Endothelial cell of umbilical vein (primary cell): ENCODE measurements around the gene PDE7B. TPM values are rescaled to one million over a fixed set of nuclear protein-coding genes. Genes with fewer than 3 reads are reported as not detected.

Experiments
- BruUV-seq: library from RNA; stranded (reverse); fragments of 400-500 nt; replicated peaks from 2 replicates; lab custom pipeline; 2021; lab: Mats Ljungman, UMichigan
- CTCF ChIA-PET: fragments of 300-600, 350-600 bp; sonication (Branson Sonifier 250); formaldehyde crosslinking; loops from one replicate; lab custom pipeline; 2021; ENCODE audit warnings: antibody characterized with exemption, inconsistent platforms; lab: Charles Lee
- POLR2A ChIA-PET: fragments of 300-600, 350-600 bp; sonication (Branson Sonifier 250); formaldehyde crosslinking; loops from one replicate; lab custom pipeline; 2021; ENCODE audit warnings: antibody characterized with exemption, inconsistent platforms; lab: Charles Lee
- DNase-seq: peaks from one replicate; pipeline ENCODE4 v3.0.0-alpha.2; 2011; ENCODE audit warnings: low read depth, low spot score
- FAIRE-seq: peaks from 2 replicates; lab custom pipeline; 2011; peaks lifted over from hg19 to GRCh38; lab: Jason Lieb, UNC
- H2AFZ ChIP-seq: 2 replicates; pipeline ENCODE4 v1.6.0; 2012; ENCODE audit warnings: low read depth, low read length, control low read depth, inconsistent platforms
- H3K27ac ChIP-seq: 2 replicates; pipeline ENCODE4 v1.5.1; 2011; ENCODE audit warnings: low read depth, mild to moderate bottlenecking, control low read depth, low read length, moderate library complexity; ENCODE audit not compliant: insufficient read depth
- H3K27me3 ChIP-seq, 2 experiments: 2 replicates each; pipeline versions ENCODE4 v1.6.0 to v1.6.1; 2011; ENCODE audit warnings: low read length in 2 of 2, mixed read lengths in 1 of 2; ENCODE audit not compliant: control insufficient read depth in 2 of 2, insufficient read depth in 2 of 2
- H3K36me3 ChIP-seq, 2 experiments: 2 replicates in 1 of 2; 3 replicates in 1 of 2; pipeline ENCODE4 v1.5.1; 2011; ENCODE audit warnings: low read length in 2 of 2, mild to moderate bottlenecking in 1 of 2, moderate library complexity in 1 of 2; ENCODE audit not compliant: control insufficient read depth in 2 of 2, insufficient read depth in 2 of 2; ENCODE audit errors: extremely low read depth in 1 of 2
- H3K4me1 ChIP-seq: 3 replicates; pipeline ENCODE4 v1.5.1; 2011; ENCODE audit warnings: mild to moderate bottlenecking, low read length; ENCODE audit not compliant: control insufficient read depth, insufficient read depth; ENCODE audit errors: extremely low read depth
- H3K4me2 ChIP-seq: 2 replicates; pipeline ENCODE4 v1.6.1; 2011; ENCODE audit warnings: low read length, control low read depth, mixed read lengths; ENCODE audit not compliant: insufficient read depth
- H3K4me3 ChIP-seq, 3 experiments: fragments of 200-600 bp in 1 of 3; sonication (generic), shearing (Covaris generic) in 1 of 3; replicated peaks in 1 of 3; 2 replicates each; pipeline ENCODE4 v1.5.1; 2011 to 2016; ENCODE audit warnings: control low read depth in 3 of 3, low read length in 3 of 3, mild to moderate bottlenecking in 2 of 3, inconsistent platforms in 1 of 3, low read depth in 1 of 3, moderate library complexity in 1 of 3; ENCODE audit not compliant: insufficient read depth in 1 of 3
- H3K79me2 ChIP-seq: 2 replicates; pipeline ENCODE4 v1.6.0; 2012; ENCODE audit warnings: low read length, inconsistent platforms; ENCODE audit not compliant: control insufficient read depth, insufficient read depth
- H3K9ac ChIP-seq: replicated peaks from 2 replicates; pipeline ENCODE3; 2011; ENCODE audit warnings: low read length, control low read depth; ENCODE audit not compliant: insufficient read depth; ENCODE audit errors: extremely low read depth
- H3K9me1 ChIP-seq: replicated peaks from 3 replicates; pipeline ENCODE4 v1.6.0; 2011; ENCODE audit warnings: mild to moderate bottlenecking, low read length; ENCODE audit not compliant: control insufficient read depth, insufficient read depth; ENCODE audit errors: extremely low read depth
- H3K9me3 ChIP-seq: replicated peaks from 2 replicates; pipeline ENCODE4 v1.5.1; 2012; ENCODE audit warnings: low read length, inconsistent platforms; ENCODE audit not compliant: control insufficient read depth, insufficient read depth
- H4K20me1 ChIP-seq: replicated peaks from 2 replicates; pipeline ENCODE3; 2011; ENCODE audit warnings: mild to moderate bottlenecking, low read length; ENCODE audit not compliant: control insufficient read depth, insufficient read depth; ENCODE audit errors: extremely low read depth
- CTCF ChIP-seq, 2 donors: IDR thresholded peaks; 1 replicate in 1 of 2; 2 replicates in 1 of 2; pipeline ENCODE4 v1.5.1; 2011; ENCODE audit warnings: low read length in 2 of 2, mild to moderate bottlenecking in 2 of 2, moderate library complexity in 2 of 2, control low read depth in 1 of 2, inconsistent platforms in 1 of 2, low read depth in 1 of 2; ENCODE audit not compliant: insufficient read depth in 1 of 2; ENCODE audit errors: extremely low read depth in 1 of 2
- EZH2 ChIP-seq: IDR thresholded peaks from 2 replicates; pipeline ENCODE4 v1.6.1; 2012; ENCODE audit warnings: borderline replicate concordance, low read depth, mild to moderate bottlenecking, moderate library complexity, low read length, inconsistent platforms; ENCODE audit not compliant: severe bottlenecking
- FOS ChIP-seq: IDR thresholded peaks from 2 replicates; pipeline ENCODE4 v1.6.1; 2011; ENCODE audit warnings: mild to moderate bottlenecking, low read length, moderate library complexity, borderline replicate concordance; ENCODE audit not compliant: insufficient read depth
- GATA2 ChIP-seq: IDR thresholded peaks from 2 replicates; pipeline ENCODE4 v1.7.0; 2011; ENCODE audit warnings: low read depth, mild to moderate bottlenecking, moderate library complexity, mixed read lengths, low read length; ENCODE audit not compliant: insufficient read length, insufficient read depth
- JUN ChIP-seq: IDR thresholded peaks from 2 replicates; pipeline ENCODE4 v1.6.1; 2011; ENCODE audit warnings: borderline replicate concordance, low read depth; ENCODE audit not compliant: insufficient read length, insufficient read depth
- MYC ChIP-seq: IDR thresholded peaks from one replicate; pipeline ENCODE4 v1.6.1; 2011; ENCODE audit warnings: mild to moderate bottlenecking, low read depth, low read length
- POLR2A ChIP-seq: IDR thresholded peaks from 2 replicates; pipeline ENCODE4 v1.6.1; 2012; ENCODE audit warnings: low read depth, mild to moderate bottlenecking, control low read depth, low read length
- POLR2AphosphoS5 ChIP-seq: IDR thresholded peaks from 2 replicates; pipeline ENCODE4 v1.6.1; 2012; ENCODE audit warnings: low read depth, mild to moderate bottlenecking, control low read depth, low read length, moderate library complexity; ENCODE audit not compliant: insufficient read depth
- dilution Hi-C: fragments of 300-500 bp; cut with MboI; formaldehyde crosslinking; loops from one replicate; pipeline ENCODE4 v1.15.0; 2019; ENCODE audit warnings: low sequenced_read_pairs; ENCODE audit not compliant: extremely low pct_ligation_motif_present
- intact Hi-C: fragments of 100-400 bp; cut with micrococcal nuclease; formaldehyde crosslinking; loops from one replicate; pipeline ENCODE4 v1.10.0; 2022
- polyA plus RNA-seq, 4 experiments: library from polyadenylated mRNA; depleted of rRNA in 3 of 4; stranded (reverse) in 3 of 4; unstranded in 1 of 4; fragments of >200 nt; gene quantifications; 2 replicates each; pipeline versions ENCODE4 v1.2.1 to v1.2.3, GENCODE V29; 2011 to 2012; ENCODE audit warnings: missing spikeins in 1 of 4
- total RNA-seq: library from RNA; stranded (reverse); gene quantifications from 2 replicates; pipeline ENCODE4 v1.2.3, GENCODE V29; 2021
- TF ChIP-seq, protein P1 (sequence below): IDR thresholded peaks from 2 replicates; pipeline ENCODE4 v1.6.1; 2011; ENCODE audit not compliant: insufficient read depth, insufficient read length

Gene PDE7B
- total and polyA plus RNA-seq, 2 donors (not counting 3 experiments of a cell fraction or from before 2014, with no cell fraction given): 20.6 to 25.1 TPM

GRCh38 chr6:136208783-136209182 lies 357.3 kb downstream of the PDE7B start:
- intact Hi-C loops (no loop called here), dilution Hi-C loops (no loop called here)
- Histone ChIP-seq H3K36me3 (no peaks in the 10 kb centered on the region), H3K9me3 (no peaks in the 10 kb centered on the region), H3K79me2 (no peaks in the 10 kb centered on the region), H3K9me1 (no peaks in the 10 kb centered on the region), H3K27ac (no peak overlapping the region), H3K4me2 (no peak overlapping the region), H3K4me1 (no peaks in the 10 kb centered on the region), H4K20me1 (no peaks in the 10 kb centered on the region), H3K27me3 (no peaks in the 10 kb centered on the region), H3K9ac (no peak overlapping the region), H2AFZ (no peak overlapping the region), H3K4me3 (no peak overlapping the region)
- ChIA-PET POLR2A (no interaction called here), CTCF (no interaction called here)
- no peak for DNase-seq
- no TSS peak for BruUV-seq
- FAIRE-seq: no peak
- no peak for TF ChIP-seq MYC

DNA sequence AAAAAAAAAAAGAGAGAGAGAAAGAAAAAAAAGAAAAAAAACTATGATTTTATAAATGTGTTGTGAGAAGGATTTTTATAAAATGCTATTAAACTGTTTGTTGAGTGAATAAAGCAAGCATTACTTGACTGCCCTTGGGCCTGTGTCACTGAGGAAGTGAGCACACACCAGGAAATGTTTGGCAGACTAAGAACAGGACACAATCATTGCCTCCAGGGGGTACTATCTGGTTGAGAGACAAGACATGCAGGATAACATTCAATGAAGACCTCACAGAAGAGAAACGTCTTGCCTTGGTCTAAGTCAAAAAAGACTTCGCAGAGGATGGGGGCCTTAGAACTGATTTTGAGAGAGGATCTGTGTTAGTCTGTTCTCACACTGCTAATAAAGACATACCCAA lies 358.0 kb downstream of the PDE7B start:
- H3K27me3 ChIP-seq: no peaks in the 10 kb centered on the region
- H2AFZ ChIP-seq: no peak overlapping the region
- dilution Hi-C loops: no loop called here
- DNase-seq (no peak), FAIRE-seq (no peak)
- H3K9ac ChIP-seq: no peak overlapping the region
- intact Hi-C loops: no loop called here
- CTCF ChIA-PET: no interaction called here
- H3K4me1 ChIP-seq: no peaks in the 10 kb centered on the region
- no peaks in the 10 kb centered on the region for H3K79me2 ChIP-seq
- H4K20me1 ChIP-seq: no peaks in the 10 kb centered on the region
- H3K36me3 ChIP-seq: no peaks in the 10 kb centered on the region
- TF ChIP-seq, protein P1, sequence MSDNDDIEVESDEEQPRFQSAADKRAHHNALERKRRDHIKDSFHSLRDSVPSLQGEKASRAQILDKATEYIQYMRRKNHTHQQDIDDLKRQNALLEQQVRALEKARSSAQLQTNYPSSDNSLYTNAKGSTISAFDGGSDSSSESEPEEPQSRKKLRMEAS: no peak
- no peak for TF ChIP-seq MYC
- TF ChIP-seq GATA2: no peak
- TF ChIP-seq POLR2A: no peak
- no peak for TF ChIP-seq CTCF (IDR thresholded peaks at IDR 0.05; ENCODE audit: extremely low read depth in 1 of 2, insufficient read depth in 1 of 2, low read depth in 1 of 2, low read length in 2 of 2)
- TF ChIP-seq EZH2: no peak
- no peak for TF ChIP-seq POLR2AphosphoS5
- TF ChIP-seq JUN: no peak
- no peak for TF ChIP-seq FOS
- H3K9me1 ChIP-seq: no peaks in the 10 kb centered on the region
- no peak overlapping the region for H3K4me3 ChIP-seq
- POLR2A ChIA-PET: no interaction called here
- H3K9me3 ChIP-seq: no peaks in the 10 kb centered on the region
- H3K4me2 ChIP-seq: no peak overlapping the region
- BruUV-seq: no TSS peak
- no peak overlapping the region for H3K27ac ChIP-seq
